ENCODE data around the gene GPSM1.

GPSM1 gene

GRCh38 chr9:136296434-136297015 is 30.8 kb upstream of the GPSM1 start:
- no peaks in the 10 kb centered on the region for H3K36me3 Mint-ChIP-seq (ENCODE audit: low read depth)
- no peak overlapping the region for H3K27ac Mint-ChIP-seq
- H3K9me3 Mint-ChIP-seq, result no peaks in the 10 kb centered on the region
- no peak for DNase-seq
- no peaks in the 10 kb centered on the region for H3K4me1 Mint-ChIP-seq (ENCODE audit: low read depth)
- H3K4me3 Mint-ChIP-seq, result no peak overlapping the region
- H3K27me3 Mint-ChIP-seq, result no peaks in the 10 kb centered on the region

GRCh38 chr9:136297016-136297691 is 30.2 kb upstream of the GPSM1 start:
- H3K27me3 Mint-ChIP-seq, result no peaks in the 10 kb centered on the region
- H3K4me3 Mint-ChIP-seq, result no peak overlapping the region
- no peaks in the 10 kb centered on the region for H3K4me1 Mint-ChIP-seq (ENCODE audit: low read depth)
- H3K27ac Mint-ChIP-seq, result no peak overlapping the region
- H3K9me3 Mint-ChIP-seq, result no peaks in the 10 kb centered on the region
- no peaks in the 10 kb centered on the region for H3K36me3 Mint-ChIP-seq (ENCODE audit: low read depth)
- DNase-seq, result no peak

GRCh38 chr9:136297766-136298735 is 29.3 kb upstream of the GPSM1 start:
- H3K27ac Mint-ChIP-seq, result no peak overlapping the region
- H3K9me3 Mint-ChIP-seq, result no peaks in the 10 kb centered on the region
- no peak overlapping the region for H3K4me3 Mint-ChIP-seq

GRCh38 chr9:136299116-136299515 is 28.2 kb upstream of the GPSM1 start:
- Mint-ChIP-seq H3K27me3 (no peaks in the 10 kb centered on the region), H3K4me1 (ENCODE audit: low read depth) (no peaks in the 10 kb centered on the region), H3K9me3 (no peaks in the 10 kb centered on the region), H3K36me3 (ENCODE audit: low read depth) (no peaks in the 10 kb centered on the region), H3K27ac (no peak overlapping the region), H3K4me3 (no peak overlapping the region)
- DNase-seq, result no peak

More at GRCh38 chr9:136297766-136298735, 29.3 kb upstream of the GPSM1 start:
- H3K36me3 Mint-ChIP-seq (ENCODE audit: low read depth), result no peaks in the 10 kb centered on the region
- H3K27me3 Mint-ChIP-seq, result no peaks in the 10 kb centered on the region
- H3K4me1 Mint-ChIP-seq (ENCODE audit: low read depth), result no peaks in the 10 kb centered on the region
- no peak for DNase-seq

GRCh38 chr9:136299541-136299940 is 27.8 kb upstream of the GPSM1 start:
- Mint-ChIP-seq H3K27me3 (no peaks in the 10 kb centered on the region), H3K27ac (no peak overlapping the region), H3K4me3 (no peak overlapping the region), H3K9me3 (no peaks in the 10 kb centered on the region), H3K4me1 (ENCODE audit: low read depth) (no peaks in the 10 kb centered on the region), H3K36me3 (ENCODE audit: low read depth) (no peaks in the 10 kb centered on the region)
- no peak for DNase-seq

GRCh38 chr9:136300016-136300545 is 27.3 kb upstream of the GPSM1 start:
- Mint-ChIP-seq H3K36me3 (ENCODE audit: low read depth) (no peaks in the 10 kb centered on the region), H3K27me3 (no peaks in the 10 kb centered on the region), H3K9me3 (no peaks in the 10 kb centered on the region), H3K4me3 (no peak overlapping the region), H3K4me1 (ENCODE audit: low read depth) (no peaks in the 10 kb centered on the region), H3K27ac (no peak overlapping the region)
- DNase-seq, result no peak

GRCh38 chr9:136300866-136301265 is 26.5 kb upstream of the GPSM1 start:
- H3K4me3 Mint-ChIP-seq, result no peak overlapping the region
- H3K27ac Mint-ChIP-seq, result no peak overlapping the region
- H3K4me1 Mint-ChIP-seq (ENCODE audit: low read depth), result no peaks in the 10 kb centered on the region
- no peaks in the 10 kb centered on the region for H3K9me3 Mint-ChIP-seq
- no peak for DNase-seq
- H3K36me3 Mint-ChIP-seq (ENCODE audit: low read depth), result no peaks in the 10 kb centered on the region
- H3K27me3 Mint-ChIP-seq, result peaks cover 3% of the 10 kb centered on the region

GRCh38 chr9:136302527-136302926 is 24.8 kb upstream of the GPSM1 start:
- H3K36me3 Mint-ChIP-seq (ENCODE audit: low read depth), result no peaks in the 10 kb centered on the region
- no peaks in the 10 kb centered on the region for H3K9me3 Mint-ChIP-seq
- H3K4me1 Mint-ChIP-seq (ENCODE audit: low read depth), result no peaks in the 10 kb centered on the region
- DNase-seq, result no peak
- H3K27me3 Mint-ChIP-seq, result peaks cover 7% of the 10 kb centered on the region
- no peak overlapping the region for H3K27ac Mint-ChIP-seq
- H3K4me3 Mint-ChIP-seq, result no peak overlapping the region

GRCh38 chr9:136303066-136303824 is 24.1 kb upstream of the GPSM1 start:
- no peak for DNase-seq
- Mint-ChIP-seq H3K4me1 (ENCODE audit: low read depth) (no peaks in the 10 kb centered on the region), H3K27me3 (peaks cover 7% of the 10 kb centered on the region)

GRCh38 chr9:136303825-136304416 is 23.4 kb upstream of the GPSM1 start, which contains the start of gene CCDC187:
TSS of gene CCDC187 (minus strand) at chr9:136304094. CDS start at chr9:136303830, 264 bp downstream.
- no peaks in the 10 kb centered on the region for H3K36me3 Mint-ChIP-seq (ENCODE audit: low read depth)
- no peak within 1 kb of the TSS for H3K27ac Mint-ChIP-seq
- no peaks in the 10 kb centered on the region for H3K9me3 Mint-ChIP-seq
- H3K27me3 Mint-ChIP-seq, result peaks cover 7% of the 10 kb centered on the region
- no peaks in the 10 kb centered on the region for H3K4me1 Mint-ChIP-seq (ENCODE audit: low read depth)
- H3K4me3 Mint-ChIP-seq, result no peak within 1 kb of the TSS
- no peak for DNase-seq

More at GRCh38 chr9:136303066-136303824, 24.1 kb upstream of the GPSM1 start:
- Mint-ChIP-seq H3K36me3 (ENCODE audit: low read depth) (no peaks in the 10 kb centered on the region), H3K27ac (no peak overlapping the region), H3K4me3 (no peak overlapping the region), H3K9me3 (no peaks in the 10 kb centered on the region)

GRCh38 chr9:136304456-136304855 is 22.9 kb upstream of the GPSM1 start:
- H3K9me3 Mint-ChIP-seq, result no peaks in the 10 kb centered on the region
- H3K4me1 Mint-ChIP-seq (ENCODE audit: low read depth), result no peaks in the 10 kb centered on the region
- H3K4me3 Mint-ChIP-seq, result no peak overlapping the region
- peaks cover 7% of the 10 kb centered on the region for H3K27me3 Mint-ChIP-seq
- H3K27ac Mint-ChIP-seq, result no peak overlapping the region
- H3K36me3 Mint-ChIP-seq (ENCODE audit: low read depth), result no peaks in the 10 kb centered on the region
- no peak for DNase-seq

- H3K4me3 Mint-ChIP-seq, result no peak overlapping the region
- H3K9me3 Mint-ChIP-seq, result no peaks in the 10 kb centered on the region
- H3K4me1 Mint-ChIP-seq (ENCODE audit: low read depth), result no peaks in the 10 kb centered on the region
- no peaks in the 10 kb centered on the region for H3K36me3 Mint-ChIP-seq (ENCODE audit: low read depth)
- no peak overlapping the region for H3K27ac Mint-ChIP-seq
- peaks cover 7% of the 10 kb centered on the region for H3K27me3 Mint-ChIP-seq
- no peak for DNase-seq
Measured at GRCh38 chr9:136304981-136305380, 22.4 kb upstream of the GPSM1 start.

GRCh38 chr9:136305804-136306203 is 21.5 kb upstream of the GPSM1 start:
- DNase-seq, result no peak
- H3K4me3 Mint-ChIP-seq, result no peak overlapping the region
- H3K36me3 Mint-ChIP-seq (ENCODE audit: low read depth), result no peaks in the 10 kb centered on the region
- H3K4me1 Mint-ChIP-seq (ENCODE audit: low read depth), result no peaks in the 10 kb centered on the region
- H3K27ac Mint-ChIP-seq, result no peak overlapping the region
- H3K9me3 Mint-ChIP-seq, result no peaks in the 10 kb centered on the region
- H3K27me3 Mint-ChIP-seq, result peaks cover 7% of the 10 kb centered on the region

All from activated T-cell treated with anti-CD3 and anti-CD28 coated beads, Interleukin-2, amount 50 U/mL, for 24 hours (primary cell).